Measurements from ENCODE around the gene SELENOT.
A peak's percentile ranks its signal among the peaks of the same experiment; 100 is the strongest.
"Not testable (repeated sequence)": the region's sequence is repeated elsewhere in the genome, so short reads cannot be mapped to it uniquely, and the experiment has no call there.

Gene SELENOT

GRCh38 chr3:150609988-150610387 is 6.9 kb downstream of the SELENOT start:
- DNase-seq = no peak

GRCh38 chr3:150610785-150611184 is 7.7 kb downstream of the SELENOT start:
- DNase-seq = no peak

GRCh38 chr3:150611666-150612065 is 8.5 kb downstream of the SELENOT start:
- no peak for DNase-seq

- DNase-seq = no peak
Observed at GRCh38 chr3:150612494-150612893, 9.4 kb downstream of the SELENOT start.

- no peak for DNase-seq
Observed at GRCh38 chr3:150613034-150613433, 9.9 kb downstream of the SELENOT start.

- no peak for DNase-seq
Observed at GRCh38 chr3:150613709-150614480, 10.8 kb downstream of the SELENOT start.

- no peak for DNase-seq
Observed at GRCh38 chr3:150620002-150620689, 17.0 kb downstream of the SELENOT start.

GRCh38 chr3:150622955-150623354 is 19.8 kb downstream of the SELENOT start:
- DNase-seq = not testable (repeated sequence)

- no peak for DNase-seq
Observed at GRCh38 chr3:150623945-150624344, 20.8 kb downstream of the SELENOT start.

GRCh38 chr3:150626148-150626930 is 23.2 kb downstream of the SELENOT start:
- no peak for DNase-seq

- no peak for DNase-seq
Observed at GRCh38 chr3:150627557-150627956, 24.4 kb downstream of the SELENOT start.

GRCh38 chr3:150631515-150632221 is 28.5 kb downstream of the SELENOT start:
- DNase-seq = no peak

GRCh38 chr3:150635076-150635475 is 32.0 kb downstream of the SELENOT start:
- DNase-seq = no peak

- DNase-seq = no peak
Observed at GRCh38 chr3:150635526-150635925, 32.4 kb downstream of the SELENOT start.

GRCh38 chr3:150636258-150636657 is 33.1 kb downstream of the SELENOT start:
- no peak for DNase-seq

GRCh38 chr3:150639262-150639661 is 36.1 kb downstream of the SELENOT start:
- DNase-seq = no peak

- DNase-seq = no peak
Observed at GRCh38 chr3:150640256-150640655, 37.1 kb downstream of the SELENOT start.

- DNase-seq = peak; percentile 5 to 27
Observed at GRCh38 chr3:150653110-150653561, 50.0 kb downstream of the SELENOT start.

- no peak for DNase-seq
Observed at GRCh38 chr3:150656316-150656715, 53.2 kb downstream of the SELENOT start.

- no peak for DNase-seq
Observed at GRCh38 chr3:150662410-150663200, 59.5 kb downstream of the SELENOT start.

GRCh38 chr3:150663461-150663860 is 60.3 kb downstream of the SELENOT start:
- DNase-seq = no peak

- DNase-seq = peak in 1 of 2 experiments; percentile 16
Observed at GRCh38 chr3:150666167-150666566, 63.0 kb downstream of the SELENOT start.
